ENCODE results near the gene KCNQ1. TPM values are rescaled to one million over a fixed set of nuclear protein-coding genes. Genes with fewer than 3 reads are reported as not detected.

The KCNQ1 gene
- total RNA-seq, 1 experiment from 2014 or later, result 2.3 TPM

GRCh38 chr11:2565447-2566222 is 120.8 kb downstream of the KCNQ1 start:
- WGBS (ENCODE audit: extremely low coverage, insufficient read length, low lambda C conversion rate), result no CpG with 5 or more reads among the region's 13 CpGs

More at GRCh38 chr11:2565447-2566222, 120.8 kb downstream of the KCNQ1 start:
- Histone ChIP-seq H4K5ac (ENCODE audit: insufficient read length, low read depth, low read length) (no peak overlapping the region), H3K4me1 (ENCODE audit: insufficient read depth, low read length) (no peaks in the 10 kb centered on the region; the same call in 1 of the 2 replicates), H2BK5ac (ENCODE audit: insufficient read length, low read length) (no peak overlapping the region), H2BK12ac (ENCODE audit: insufficient read length, low read depth, low read length) (no peak overlapping the region), H3T11ph (ENCODE audit: low read length) (no peak overlapping the region), H3K27me3 (ENCODE audit: insufficient read depth, low read length) (peaks cover 6% of the 10 kb centered on the region; the same call in 1 of the 2 replicates), H3K79me2 (ENCODE audit: insufficient read depth, low read length) (no peaks in the 10 kb centered on the region), H2AFZ (ENCODE audit: low read length) (no peak overlapping the region), H4K8ac (replicated peaks; ENCODE audit: insufficient read length, low read depth, low read length) (no peak overlapping the region), H3K14ac (ENCODE audit: insufficient read depth, low read length) (no peak overlapping the region; the same call in 1 of the 2 replicates), H2BK20ac (ENCODE audit: low read depth, low read length, poor library complexity, severe bottlenecking) (no peak overlapping the region), H3K23me2 (ENCODE audit: insufficient read length, low read depth, low read length, poor library complexity, severe bottlenecking) (no peaks in the 10 kb centered on the region), H3K27ac (ENCODE audit: insufficient read length, low read depth, low read length) (no peak overlapping the region), H2BK15ac (ENCODE audit: low read depth, low read length) (no peak overlapping the region), H3K4me2 (ENCODE audit: insufficient read depth, insufficient read length, low read length) (no peak overlapping the region), H3K18ac (ENCODE audit: insufficient read length, low read depth, low read length) (no peak overlapping the region), H3K56ac (ENCODE audit: insufficient read length, low read depth, low read length) (no peak overlapping the region), H3K9me3 (ENCODE audit: control insufficient read depth, low read depth, low read length) (no peaks in the 10 kb centered on the region), H2AK5ac (ENCODE audit: insufficient read length, low read length) (no peak overlapping the region), H3K79me1 (ENCODE audit: insufficient read depth, low read depth, low read length, poor library complexity, severe bottlenecking) (no peaks in the 10 kb centered on the region), H2BK120ac (ENCODE audit: low read depth, low read length, poor library complexity, severe bottlenecking) (no peak overlapping the region), H3K9ac (ENCODE audit: extremely low read depth, insufficient read length, low read length) (no peak overlapping the region), H3K4ac (ENCODE audit: low read depth, low read length) (no peak overlapping the region), H4K91ac (ENCODE audit: insufficient read length, low read depth, low read length) (no peak overlapping the region), H3K23ac (ENCODE audit: insufficient read length, low read depth, low read length) (no peak overlapping the region), H4K20me1 (ENCODE audit: control insufficient read depth, insufficient read depth, insufficient read length) (no peaks in the 10 kb centered on the region)
- H3K4me1 Mint-ChIP-seq, result peaks cover 5 to 6% of the 10 kb centered on the region in 2 experiments; a peak in 2 of 4 replicates
- H3K4me3 Mint-ChIP-seq, result no peak overlapping the region
- H3K9me3 Mint-ChIP-seq, result peaks cover 0 to 2% of the 10 kb centered on the region in 2 experiments; a peak in 1 of 5 replicates
- no peak overlapping the region for H3K27ac Mint-ChIP-seq
- no peak for DNase-seq
- H3K27me3 Mint-ChIP-seq (ENCODE audit: low read depth), result peaks cover 84% of the 10 kb centered on the region
- H3K36me3 Mint-ChIP-seq (ENCODE audit: insufficient read depth in 1 of 3, low read depth in 3 of 3), result no peaks in the 10 kb centered on the region
- TF ChIP-seq CTCF (conservative IDR thresholded peaks at IDR 0.05), result no peak

Data from H9 (cell line).